ENCODE results near the gene KPNB1.

Gene KPNB1

GRCh38 chr17:47713980-47714700, 64.4 kb downstream of the KPNB1 start:
- no peaks in the 10 kb centered on the region for H3K4me1 ChIP-seq (ENCODE audit: control insufficient read depth, insufficient read depth, low read length)
- TF ChIP-seq BCL11B (tag by site-specific recombination; IDR thresholded peaks at IDR 0.05; ENCODE audit: low read depth), result no peak
- peak; percentile 86 for TF ChIP-seq REST (tag by site-specific recombination; IDR thresholded peaks at IDR 0.05)
- no peak for TF ChIP-seq ZNF280C (tag by site-specific recombination; IDR thresholded peaks at IDR 0.05)
- H3K4me3 ChIP-seq (ENCODE audit: low read depth, low read length), result no peak overlapping the region
- ChIA-PET POLR2A (no interaction called here), CTCF (interaction anchor here (0.6 to 2.3 kb wide), 4 partner anchors 15 to 979 kb away, joined by 3 to 10 read pairs (median 6); no protein-coding TSS in a partner anchor)
- no peak overlapping the region for H3K27ac ChIP-seq (ENCODE audit: extremely low read depth, low read depth, low read length)
- H3K36me3 ChIP-seq (ENCODE audit: control insufficient read depth in 2 of 2, insufficient read depth in 1 of 2, low read length in 2 of 2), result peaks cover 0 to 22% of the 10 kb centered on the region in 2 experiments; a peak in 1 of 3 replicates
- no peaks in the 10 kb centered on the region for H3K9me3 ChIP-seq (ENCODE audit: control insufficient read depth, insufficient read depth, low read depth, low read length)

- Histone ChIP-seq H3K9me3 (ENCODE audit: control insufficient read depth, insufficient read depth, low read depth, low read length) (no peaks in the 10 kb centered on the region), H3K4me3 (ENCODE audit: low read depth, low read length) (no peak overlapping the region), H3K27ac (ENCODE audit: extremely low read depth, low read depth, low read length) (no peak overlapping the region), H3K36me3 (ENCODE audit: control insufficient read depth in 2 of 2, insufficient read depth in 1 of 2, low read length in 2 of 2) (peaks cover 0 to 15% of the 10 kb centered on the region in 2 experiments; a peak in 1 of 3 replicates), H3K4me1 (ENCODE audit: control insufficient read depth, insufficient read depth, low read length) (no peaks in the 10 kb centered on the region)
- CTCF ChIA-PET, result interaction anchor here (1.6 to 2.3 kb wide), 2 partner anchors 18 kb away, joined by 5 to 10 read pairs; partner anchors contain the start of gene TBX21
- POLR2A ChIA-PET, result no interaction called here
- no peak for TF ChIP-seq MZF1 (tag by site-specific recombination; IDR thresholded peaks at IDR 0.05; ENCODE audit: borderline replicate concordance)
- TF ChIP-seq TCF7L2 (IDR thresholded peaks at IDR 0.05; ENCODE audit: borderline replicate concordance, low read depth, low read length), result no peak
- no peak for TF ChIP-seq ZNF580 (tag by site-specific recombination; IDR thresholded peaks at IDR 0.05)
- no peak for TF ChIP-seq ZEB2 (tag by site-specific recombination; IDR thresholded peaks at IDR 0.05)
- no peak for TF ChIP-seq ZNF571 (tag by site-specific recombination; IDR thresholded peaks at IDR 0.05)
- no peak for TF ChIP-seq ZNF37A (tag by site-specific recombination; IDR thresholded peaks at IDR 0.05)
- TF ChIP-seq ZNF274 (IDR thresholded peaks at IDR 0.05; ENCODE audit: low read length), result no peak
- no peak for TF ChIP-seq ZNF274 (tag by site-specific recombination; IDR thresholded peaks at IDR 0.05; ENCODE audit: borderline replicate concordance)
- no peak for TF ChIP-seq ZNF211 (tag by site-specific recombination; IDR thresholded peaks at IDR 0.05; ENCODE audit: low read depth)
- TF ChIP-seq ZNF621 (tag by site-specific recombination; IDR thresholded peaks at IDR 0.05), result no peak
- no peak for TF ChIP-seq SCRT2 (tag by site-specific recombination; IDR thresholded peaks at IDR 0.05)
- TF ChIP-seq ZSCAN18 (tag by site-specific recombination; IDR thresholded peaks at IDR 0.05), result no peak
- no peak for TF ChIP-seq PRDM4 (tag by site-specific recombination; IDR thresholded peaks at IDR 0.05)
These were observed 65.2 kb downstream of the KPNB1 start for GRCh38 chr17:47714773-47715396.
